Trophoblast cell (in vitro differentiated cells and primary cell): ENCODE data around the gene ETV6.
A peak's percentile ranks its signal among the peaks of the same experiment; 100 is the strongest.

Experiments
- DNase-seq, 2 donors: peaks; one replicate each; pipeline ENCODE4 v3.0.0-alpha.2; 2016
- H2AFZ ChIP-seq: 2 replicates; pipeline ENCODE4 v1.6.1; 2013; ENCODE audit warnings: low read length, moderate library complexity, mild to moderate bottlenecking; ENCODE audit not compliant: insufficient read depth, poor library complexity
- H2AK5ac ChIP-seq: 2 replicates; pipeline ENCODE4 v1.6.1; 2013; ENCODE audit warnings: mild to moderate bottlenecking, low read length
- H2BK120ac ChIP-seq: 2 replicates; pipeline ENCODE4 v1.6.1; 2013; ENCODE audit warnings: low read length, mild to moderate bottlenecking, moderate library complexity; ENCODE audit not compliant: insufficient read depth, poor library complexity
- H2BK12ac ChIP-seq: 2 replicates; pipeline ENCODE4 v1.6.1; 2013; ENCODE audit warnings: mild to moderate bottlenecking, low read length, moderate library complexity
- H2BK5ac ChIP-seq: 2 replicates; pipeline ENCODE4 v1.6.1; 2013; ENCODE audit warnings: low read length, low read depth, moderate library complexity, mild to moderate bottlenecking; ENCODE audit not compliant: poor library complexity
- H3K14ac ChIP-seq: 2 replicates; pipeline ENCODE4 v1.6.1; 2013; ENCODE audit warnings: mild to moderate bottlenecking, low read length
- H3K18ac ChIP-seq: 2 replicates; pipeline ENCODE4 v1.6.1; 2013; ENCODE audit warnings: mild to moderate bottlenecking, low read length
- H3K23ac ChIP-seq: 2 replicates; pipeline ENCODE4 v1.6.1; 2013; ENCODE audit warnings: low read length
- H3K27ac ChIP-seq: 2 replicates; pipeline ENCODE4 v1.5.1; 2013; ENCODE audit warnings: low read depth, mild to moderate bottlenecking, inconsistent platforms, low read length, moderate library complexity
- H3K27me3 ChIP-seq: 2 replicates; pipeline ENCODE4 v1.6.1; 2013; ENCODE audit warnings: inconsistent platforms, mild to moderate bottlenecking, low read length, moderate library complexity; ENCODE audit not compliant: insufficient read depth
- H3K36me3 ChIP-seq, 2 experiments: 1 replicate in 1 of 2; 2 replicates in 1 of 2; pipeline ENCODE4 v1.6.1; 2013; ENCODE audit warnings: low read length in 2 of 2, mild to moderate bottlenecking in 2 of 2, moderate library complexity in 1 of 2; ENCODE audit not compliant: insufficient read depth in 2 of 2, control insufficient read depth in 1 of 2
- H3K4ac ChIP-seq: 2 replicates; pipeline ENCODE4 v1.6.1; 2013; ENCODE audit warnings: low read depth, mild to moderate bottlenecking, low read length, moderate library complexity
- H3K4me1 ChIP-seq, 2 experiments: 1 replicate in 1 of 2; 2 replicates in 1 of 2; pipeline ENCODE4 v1.6.1; 2013; ENCODE audit warnings: low read length in 2 of 2, mild to moderate bottlenecking in 2 of 2, moderate library complexity in 1 of 2; ENCODE audit not compliant: insufficient read depth in 2 of 2, control insufficient read depth in 1 of 2
- H3K4me2 ChIP-seq: 2 replicates; pipeline ENCODE4 v1.6.1; 2013; ENCODE audit warnings: inconsistent platforms, mild to moderate bottlenecking, low read length, moderate library complexity
- H3K4me3 ChIP-seq: 2 replicates; pipeline ENCODE4 v1.5.1; 2013; ENCODE audit warnings: mild to moderate bottlenecking, low read depth, low read length, inconsistent platforms
- H3K79me1 ChIP-seq: one replicate; pipeline ENCODE4 v1.6.1; 2013; ENCODE audit warnings: low read length
- H3K79me2 ChIP-seq: 2 replicates; pipeline ENCODE4 v1.6.1; 2013; ENCODE audit warnings: low read length, mild to moderate bottlenecking; ENCODE audit not compliant: control insufficient read depth, insufficient read depth, poor library complexity
- H3K9ac ChIP-seq: 2 replicates; pipeline ENCODE4 v1.6.1; 2013; ENCODE audit warnings: mild to moderate bottlenecking, low read length
- H3K9me3 ChIP-seq: 2 replicates; pipeline ENCODE4 v1.6.1; 2013; ENCODE audit warnings: low read depth, mild to moderate bottlenecking, control low read depth, inconsistent platforms, low read length; ENCODE audit not compliant: insufficient read depth
- H4K12ac ChIP-seq: 2 replicates; pipeline ENCODE4 v1.6.1; 2013; ENCODE audit warnings: low read depth, mild to moderate bottlenecking, low read length, moderate library complexity
- H4K8ac ChIP-seq: 2 replicates; pipeline ENCODE4 v1.6.1; 2013; ENCODE audit warnings: low read depth, mild to moderate bottlenecking, low read length, moderate library complexity
- H4K91ac ChIP-seq: one replicate; pipeline ENCODE4 v1.6.1; 2013; ENCODE audit warnings: low read depth, mild to moderate bottlenecking, low read length, moderate library complexity
- WGBS: extraction: QIAGEN DNeasy Blood & Tissue Kit; methylation state at CpG from one replicate; pipeline ENCODE4 v1.1.7; 2013; ENCODE audit warnings: missing lambda C conversion rate; ENCODE audit not compliant: insufficient read length, insufficient coverage; ENCODE audit errors: extremely low coverage; 5-methylcytosine and 5-hydroxymethylcytosine counted together

The ETV6 gene

GRCh38 chr12:11727133-11727664 is 77.7 kb downstream of the ETV6 start:
- Histone ChIP-seq H2AFZ (no peak overlapping the region), H4K91ac (no peak overlapping the region), H3K79me1 (peaks cover 9% of the 10 kb centered on the region), H3K9ac (no peak overlapping the region), H2AK5ac (no peak overlapping the region), H3K79me2 (peaks cover 3% of the 10 kb centered on the region), H3K23ac (no peak overlapping the region), H3K4me3 (no peak overlapping the region), H4K12ac (no peak overlapping the region), H2BK5ac (no peak overlapping the region), H3K27me3 (no peaks in the 10 kb centered on the region), H3K27ac (no peak overlapping the region), H4K8ac (no peak overlapping the region), H3K14ac (no peak overlapping the region), H2BK12ac (no peak overlapping the region), H3K4me2 (no peak overlapping the region), H3K36me3 (no peaks in the 10 kb centered on the region), H3K9me3 (no peaks in the 10 kb centered on the region), H3K4ac (no peak overlapping the region), H3K4me1 (peaks cover 20 to 28% of the 10 kb centered on the region in 2 experiments), H2BK120ac (no peak overlapping the region), H3K18ac (no peak overlapping the region)
- no CpG with 5 or more reads among the region's 12 CpGs for WGBS
- DNase-seq, result no peak

- Histone ChIP-seq H3K14ac (no peak overlapping the region), H2BK5ac (no peak overlapping the region), H3K79me2 (peaks cover 3% of the 10 kb centered on the region), H3K18ac (no peak overlapping the region), H4K91ac (no peak overlapping the region), H3K36me3 (no peaks in the 10 kb centered on the region), H3K4me2 (no peak overlapping the region), H3K4me3 (no peak overlapping the region), H3K79me1 (peaks cover 9% of the 10 kb centered on the region), H3K9me3 (no peaks in the 10 kb centered on the region), H3K27ac (no peak overlapping the region), H3K23ac (no peak overlapping the region), H3K9ac (no peak overlapping the region), H3K27me3 (no peaks in the 10 kb centered on the region), H4K8ac (no peak overlapping the region), H3K4me1 (peaks cover 20 to 28% of the 10 kb centered on the region in 2 experiments), H2AK5ac (no peak overlapping the region), H2AFZ (no peak overlapping the region), H3K4ac (no peak overlapping the region), H2BK120ac (no peak overlapping the region), H4K12ac (no peak overlapping the region), H2BK12ac (no peak overlapping the region)
- no CpG with 5 or more reads among the region's 10 CpGs for WGBS
- DNase-seq, result no peak
These were observed 78.8 kb downstream of the ETV6 start for GRCh38 chr12:11728154-11728755.

GRCh38 chr12:11729008-11729407 is 79.5 kb downstream of the ETV6 start:
- no peak overlapping the region for H3K4me3 ChIP-seq

GRCh38 chr12:11729439-11730150 is 80.1 kb downstream of the ETV6 start:
- H3K79me2 ChIP-seq, result peaks cover 3% of the 10 kb centered on the region
- no peak overlapping the region for H3K18ac ChIP-seq
- DNase-seq, result no peak
- no peak overlapping the region for H4K12ac ChIP-seq
- H2AFZ ChIP-seq, result no peak overlapping the region
- H2BK120ac ChIP-seq, result no peak overlapping the region
- H3K9ac ChIP-seq, result no peak overlapping the region
- peaks cover 18 to 22% of the 10 kb centered on the region in 2 experiments for H3K4me1 ChIP-seq
- H4K91ac ChIP-seq, result no peak overlapping the region
- no peak overlapping the region for H2BK12ac ChIP-seq
- H3K4me3 ChIP-seq, result no peak overlapping the region
- H3K4ac ChIP-seq, result no peak overlapping the region
- no peak overlapping the region for H3K23ac ChIP-seq
- H3K36me3 ChIP-seq, result no peaks in the 10 kb centered on the region
- no peak overlapping the region for H2AK5ac ChIP-seq
- no CpG with 5 or more reads among the region's 7 CpGs for WGBS
- H3K4me2 ChIP-seq, result peak overlapping the region; percentile 31
- peak overlapping the region; percentile 44 for H2BK5ac ChIP-seq
- peaks cover 9% of the 10 kb centered on the region for H3K79me1 ChIP-seq
- H3K27ac ChIP-seq, result peak overlapping the region; percentile 67
- no peak overlapping the region for H3K14ac ChIP-seq
- H3K27me3 ChIP-seq, result no peaks in the 10 kb centered on the region
- no peak overlapping the region for H4K8ac ChIP-seq
- H3K9me3 ChIP-seq, result no peaks in the 10 kb centered on the region

More at GRCh38 chr12:11729008-11729407, 79.5 kb downstream of the ETV6 start:
- H2AFZ ChIP-seq, result no peak overlapping the region
- peak overlapping the region; percentile 12 for H2BK12ac ChIP-seq
- no peak overlapping the region for H2AK5ac ChIP-seq
- peaks cover 3% of the 10 kb centered on the region for H3K79me2 ChIP-seq
- no CpG with 5 or more reads among the region's 4 CpGs for WGBS
- H3K36me3 ChIP-seq, result no peaks in the 10 kb centered on the region
- peaks cover 9% of the 10 kb centered on the region for H3K79me1 ChIP-seq
- H3K9me3 ChIP-seq, result no peaks in the 10 kb centered on the region
- no peak overlapping the region for H4K12ac ChIP-seq
- no peak overlapping the region for H3K27ac ChIP-seq
- no peak overlapping the region for H3K4ac ChIP-seq
- no peak overlapping the region for H3K9ac ChIP-seq
- no peak overlapping the region for H2BK120ac ChIP-seq
- H3K14ac ChIP-seq, result no peak overlapping the region
- no peak overlapping the region for H4K91ac ChIP-seq
- H3K27me3 ChIP-seq, result no peaks in the 10 kb centered on the region
- H3K23ac ChIP-seq, result no peak overlapping the region
- H3K4me1 ChIP-seq, result peaks cover 20 to 25% of the 10 kb centered on the region in 2 experiments
- H3K18ac ChIP-seq, result no peak overlapping the region
- no peak overlapping the region for H4K8ac ChIP-seq
- H3K4me2 ChIP-seq, result no peak overlapping the region
- no peak overlapping the region for H2BK5ac ChIP-seq
- no peak for DNase-seq
